Kidney epithelial cell (primary cell): ENCODE results near the gene CMAS. TPM values are rescaled to one million over a fixed set of nuclear protein-coding genes. Genes with fewer than 3 reads are reported as not detected.

ENCODE experiments used
- DNase-seq: peaks from one replicate; pipeline ENCODE4 v3.0.0-alpha.2; 2010; ENCODE audit warnings: low read depth
- H3K27me3 ChIP-seq: 2 replicates; pipeline ENCODE4 v1.6.0; 2011; ENCODE audit warnings: low read length; ENCODE audit not compliant: control insufficient read depth, insufficient read depth
- H3K36me3 ChIP-seq: 2 replicates; pipeline ENCODE4 v1.5.1; 2011; ENCODE audit warnings: low read length; ENCODE audit not compliant: control insufficient read depth, insufficient read depth
- H3K4me3 ChIP-seq: 2 replicates; pipeline ENCODE4 v1.5.1; 2011; ENCODE audit warnings: low read depth, mild to moderate bottlenecking, control low read depth, low read length
- total RNA-seq: library from RNA; depleted of rRNA; stranded (reverse); fragments of >200 nt; gene quantifications from 2 replicates; pipeline ENCODE4 v1.2.3, GENCODE V29; 2015
- TF ChIP-seq, protein P1 (sequence below): IDR thresholded peaks from 2 replicates; pipeline ENCODE4 v1.5.1; 2011; ENCODE audit warnings: mild to moderate bottlenecking, moderate library complexity, low read length, control low read depth, inconsistent platforms; ENCODE audit not compliant: insufficient read depth, poor library complexity, severe bottlenecking

The CMAS gene
- total RNA-seq, 1 donor from 2014 or later, result 30.2 TPM

DNA sequence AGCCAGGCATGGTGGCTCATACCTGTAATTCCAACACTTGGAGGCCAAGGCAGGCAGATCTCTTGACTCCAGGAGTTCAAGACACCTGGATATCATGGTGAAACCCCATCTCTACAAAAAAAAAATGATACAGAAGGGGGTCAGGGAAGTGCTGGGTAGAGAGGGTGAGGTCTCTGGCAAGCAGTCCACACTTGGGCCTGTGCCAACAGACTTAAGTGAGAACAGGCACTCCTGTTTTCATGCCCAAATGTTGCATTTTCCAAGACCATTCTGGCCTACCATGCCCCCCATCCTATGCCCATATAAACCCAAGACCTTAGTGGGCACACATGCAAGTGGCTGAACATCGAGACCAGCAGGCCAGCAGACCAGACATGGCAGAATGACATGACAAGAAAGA, 16.0 kb upstream of the CMAS start:
- H3K4me3 ChIP-seq, result no peak overlapping the region
- H3K36me3 ChIP-seq, result no peaks in the 10 kb centered on the region
- TF ChIP-seq, protein P1, sequence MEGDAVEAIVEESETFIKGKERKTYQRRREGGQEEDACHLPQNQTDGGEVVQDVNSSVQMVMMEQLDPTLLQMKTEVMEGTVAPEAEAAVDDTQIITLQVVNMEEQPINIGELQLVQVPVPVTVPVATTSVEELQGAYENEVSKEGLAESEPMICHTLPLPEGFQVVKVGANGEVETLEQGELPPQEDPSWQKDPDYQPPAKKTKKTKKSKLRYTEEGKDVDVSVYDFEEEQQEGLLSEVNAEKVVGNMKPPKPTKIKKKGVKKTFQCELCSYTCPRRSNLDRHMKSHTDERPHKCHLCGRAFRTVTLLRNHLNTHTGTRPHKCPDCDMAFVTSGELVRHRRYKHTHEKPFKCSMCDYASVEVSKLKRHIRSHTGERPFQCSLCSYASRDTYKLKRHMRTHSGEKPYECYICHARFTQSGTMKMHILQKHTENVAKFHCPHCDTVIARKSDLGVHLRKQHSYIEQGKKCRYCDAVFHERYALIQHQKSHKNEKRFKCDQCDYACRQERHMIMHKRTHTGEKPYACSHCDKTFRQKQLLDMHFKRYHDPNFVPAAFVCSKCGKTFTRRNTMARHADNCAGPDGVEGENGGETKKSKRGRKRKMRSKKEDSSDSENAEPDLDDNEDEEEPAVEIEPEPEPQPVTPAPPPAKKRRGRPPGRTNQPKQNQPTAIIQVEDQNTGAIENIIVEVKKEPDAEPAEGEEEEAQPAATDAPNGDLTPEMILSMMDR, result no peak
- H3K27me3 ChIP-seq, result no peaks in the 10 kb centered on the region
- DNase-seq, result no peak

DNA sequence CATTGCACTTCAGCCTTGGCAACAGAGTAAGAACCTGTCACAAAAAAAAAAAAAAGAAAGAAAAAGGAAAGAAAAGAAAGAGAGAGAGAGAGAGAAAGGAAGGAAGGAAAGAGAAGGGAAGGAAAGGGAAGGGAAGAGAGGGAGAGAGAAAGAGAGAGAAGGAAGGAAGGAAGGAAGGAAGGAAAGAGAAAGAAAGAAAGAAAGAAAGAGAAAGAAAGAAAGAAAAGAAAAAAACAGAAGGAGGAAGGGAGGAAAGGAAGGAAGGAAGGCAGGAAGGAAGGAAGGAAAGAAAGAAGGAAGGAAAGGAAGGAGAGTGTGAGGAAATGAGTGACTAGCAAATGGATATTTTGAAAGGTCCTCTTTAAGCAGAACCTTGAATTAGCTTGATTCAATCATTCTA, 13.3 kb upstream of the CMAS start:
- no peak overlapping the region for H3K4me3 ChIP-seq
- TF ChIP-seq, protein P1, result no peak
- no peak for DNase-seq
- no peaks in the 10 kb centered on the region for H3K27me3 ChIP-seq
- no peaks in the 10 kb centered on the region for H3K36me3 ChIP-seq

DNA sequence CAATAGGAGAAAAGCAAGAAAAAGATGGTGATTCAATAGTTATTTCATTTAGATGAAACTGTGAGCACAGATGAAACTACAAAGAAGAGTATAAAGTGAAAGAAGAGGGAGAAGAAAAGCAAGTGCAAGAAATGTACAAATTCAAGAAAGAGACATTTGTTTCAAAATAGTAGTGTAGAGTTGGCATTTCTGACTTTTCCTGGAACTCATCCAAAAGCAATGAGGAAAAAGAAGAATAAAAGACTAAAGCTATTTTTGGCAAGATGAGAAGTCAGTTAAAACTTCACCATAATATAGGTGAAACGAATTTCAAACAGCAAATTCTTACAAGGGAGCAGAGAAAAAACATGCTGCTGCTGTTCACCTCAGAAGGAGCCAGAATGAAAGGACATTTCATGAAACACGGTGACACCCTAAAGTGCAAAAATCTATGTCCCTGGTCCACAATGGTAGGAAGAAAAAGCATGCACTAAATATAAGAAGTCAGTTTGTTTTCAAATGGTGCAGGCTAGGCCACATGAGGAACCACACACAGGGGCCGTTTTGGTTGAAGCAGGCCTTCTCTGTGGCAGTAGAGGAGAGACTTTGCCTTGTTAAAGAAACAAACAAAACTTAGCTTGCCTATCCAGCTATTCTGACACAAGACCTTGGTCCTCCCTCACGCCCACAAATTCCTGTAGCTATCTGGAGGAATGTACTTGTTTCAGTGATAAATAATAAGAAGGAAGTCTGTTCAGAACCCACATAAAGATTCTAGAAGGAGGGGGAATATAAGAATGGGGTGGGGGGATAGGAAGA, 11.1 kb upstream of the CMAS start:
- Histone ChIP-seq H3K4me3 (no peak overlapping the region), H3K27me3 (no peaks in the 10 kb centered on the region), H3K36me3 (no peaks in the 10 kb centered on the region)
- DNase-seq, result no peak
- TF ChIP-seq, protein P1, result no peak

DNA sequence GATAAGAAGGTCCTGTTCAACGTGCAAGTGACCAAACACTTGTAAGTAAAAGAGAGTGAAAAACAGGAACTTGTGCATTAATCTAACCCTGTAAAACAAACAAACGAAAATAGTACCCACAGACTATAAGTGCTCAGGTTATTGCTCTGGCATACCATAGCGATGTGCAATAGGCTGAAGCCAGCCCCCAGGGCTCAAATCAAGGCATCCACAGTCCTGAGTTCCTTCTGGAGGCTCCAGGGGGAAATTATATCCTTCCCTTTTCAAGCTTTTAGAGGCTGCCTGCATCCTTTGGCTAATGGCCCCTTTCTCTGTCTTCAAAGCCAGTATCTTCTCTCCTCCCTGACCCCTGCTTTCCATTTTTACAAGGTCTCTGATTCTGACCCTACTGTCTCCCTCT, 8.1 kb upstream of the CMAS start:
- Histone ChIP-seq H3K4me3 (no peak overlapping the region), H3K27me3 (no peaks in the 10 kb centered on the region), H3K36me3 (no peaks in the 10 kb centered on the region)
- DNase-seq, result no peak
- TF ChIP-seq, protein P1, result no peak

DNA sequence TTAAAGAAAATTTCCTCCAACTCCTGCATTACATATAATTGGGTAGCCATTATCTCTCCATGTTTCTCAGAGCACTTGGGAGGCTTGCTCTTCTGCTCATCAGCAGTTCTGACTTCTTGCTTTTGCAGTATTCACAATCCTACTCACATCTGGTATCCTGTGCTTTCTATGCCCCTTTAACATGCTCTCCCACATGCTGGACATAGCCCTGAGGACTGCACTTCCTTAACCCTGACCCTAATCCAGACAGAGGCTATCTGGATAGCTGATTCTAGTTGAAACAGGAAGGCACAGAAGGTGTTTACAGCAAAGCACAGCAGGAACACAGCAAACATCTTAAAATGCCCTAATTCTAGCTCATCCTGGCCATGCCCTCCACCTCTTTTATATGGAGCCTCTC, 7.3 kb upstream of the CMAS start:
- Histone ChIP-seq H3K4me3 (no peak overlapping the region), H3K27me3 (no peaks in the 10 kb centered on the region), H3K36me3 (no peaks in the 10 kb centered on the region)
- TF ChIP-seq, protein P1, result no peak
- DNase-seq, result no peak

DNA sequence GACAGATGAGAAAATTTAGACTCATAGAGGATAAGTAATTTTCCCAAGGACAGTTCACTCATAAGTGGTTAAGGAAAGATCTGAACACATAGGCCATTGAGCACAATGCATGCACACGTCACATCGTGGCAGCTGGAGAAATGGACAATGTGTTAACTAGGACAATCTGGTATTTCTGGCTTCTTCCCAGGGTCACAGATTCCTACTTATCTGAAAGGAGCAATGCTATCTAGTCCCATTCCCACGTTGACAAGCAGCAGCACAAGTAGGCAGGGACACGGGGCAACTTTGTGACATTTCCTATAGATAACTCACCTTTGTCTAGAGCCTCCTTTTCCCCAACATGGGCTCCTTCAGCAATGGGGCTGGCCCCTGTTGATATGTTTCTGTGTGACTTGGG, 6.7 kb upstream of the CMAS start:
- no peak for DNase-seq
- no peaks in the 10 kb centered on the region for H3K36me3 ChIP-seq
- TF ChIP-seq, protein P1, result no peak
- H3K4me3 ChIP-seq, result no peak overlapping the region
- no peaks in the 10 kb centered on the region for H3K27me3 ChIP-seq
